ENCODE data around the gene SPTA1.

Gene SPTA1

DNA sequence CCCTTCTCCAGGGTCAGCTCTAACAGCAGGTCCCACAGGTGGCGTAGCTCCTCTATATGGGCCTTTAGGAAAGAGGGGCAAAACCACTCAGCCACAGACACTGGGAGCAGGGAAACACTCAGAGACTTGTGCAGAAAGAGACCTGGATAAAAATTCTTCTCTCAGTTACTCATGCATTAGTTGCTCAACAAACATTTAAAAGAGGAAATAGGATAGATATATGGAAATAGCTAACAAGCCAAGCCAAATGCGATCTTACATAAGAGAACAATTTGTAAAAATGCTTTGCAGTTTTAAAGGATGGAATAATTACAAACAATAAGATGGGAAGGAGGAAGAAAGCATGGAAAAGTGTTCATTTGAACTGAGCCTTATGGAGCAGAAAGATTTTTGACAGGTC lies 4.9 kb downstream of the SPTA1 start:
- no peak for DNase-seq

DNA sequence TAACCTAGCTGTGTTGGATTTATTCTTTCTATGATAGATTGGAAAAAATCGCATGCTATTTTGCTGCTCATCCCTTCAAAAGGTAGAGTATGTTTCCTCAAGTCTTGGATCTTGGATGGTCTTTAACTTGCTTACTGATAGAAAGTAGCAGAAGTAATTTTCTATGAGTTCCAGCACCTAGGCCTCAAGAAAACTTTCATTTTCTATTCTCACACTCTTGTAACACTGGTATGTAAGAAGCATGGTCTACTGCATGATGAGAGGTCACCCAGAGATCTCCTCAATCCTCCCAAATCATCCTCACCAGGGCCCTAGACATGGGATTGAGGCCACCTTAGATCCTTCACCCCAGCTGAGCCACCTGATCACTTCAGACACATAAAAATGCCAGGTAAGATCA lies 7.2 kb downstream of the SPTA1 start:
- DNase-seq = no peak

DNA sequence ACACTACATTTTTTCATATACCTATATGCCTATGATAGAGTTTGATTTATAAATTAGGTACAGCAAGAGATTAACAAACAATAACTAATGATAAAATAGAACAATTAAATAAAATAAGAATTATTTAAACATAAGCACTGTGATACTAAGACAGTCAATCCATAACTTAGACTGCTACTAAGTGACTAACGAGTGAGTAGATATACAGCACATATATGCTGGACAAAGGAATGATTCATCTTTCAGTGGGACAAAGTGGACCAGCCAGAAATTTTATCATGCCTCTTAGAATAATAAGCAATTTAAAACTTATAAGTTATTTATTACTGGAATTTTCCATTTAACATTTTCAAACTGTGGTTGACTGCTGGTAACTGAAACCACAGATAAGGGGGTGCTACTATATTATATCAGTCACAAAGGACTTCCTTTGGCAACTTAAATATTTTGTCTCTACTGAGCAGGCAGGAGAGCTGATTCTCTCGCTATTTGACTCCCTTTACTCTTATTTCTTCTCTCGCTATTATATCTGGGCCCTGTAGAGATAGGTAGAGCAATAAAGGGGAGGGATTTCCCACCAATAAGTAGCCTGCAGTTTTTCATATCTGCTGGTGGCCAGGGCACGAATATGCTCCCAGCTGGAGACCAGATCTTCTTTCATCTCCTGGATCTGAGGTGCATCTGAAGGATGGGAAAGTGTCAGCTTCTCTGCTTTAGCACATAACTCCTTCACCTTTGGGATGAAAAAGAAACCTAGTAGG lies 10.8 kb downstream of the SPTA1 start:
- no peak for DNase-seq

DNA sequence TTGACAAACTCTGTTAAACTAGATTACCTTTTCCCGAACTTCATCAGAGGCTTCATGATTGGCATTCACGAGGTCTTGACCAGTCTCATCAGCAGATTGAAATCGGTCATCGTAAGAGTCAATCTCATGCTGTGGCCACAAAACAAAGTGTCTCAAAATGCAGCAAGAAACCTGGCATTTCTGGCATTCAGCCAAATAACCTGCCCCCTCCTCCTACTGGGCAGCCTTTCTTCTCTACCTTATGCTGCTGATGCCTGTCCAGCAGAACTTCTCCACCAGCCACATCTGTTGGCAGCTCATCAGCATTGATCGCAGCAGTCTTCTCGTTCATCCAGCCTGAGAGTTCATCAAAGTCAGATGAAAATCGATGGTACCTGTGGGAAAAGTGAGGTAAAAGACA lies 12.2 kb downstream of the SPTA1 start:
- DNase-seq = no peak

DNA sequence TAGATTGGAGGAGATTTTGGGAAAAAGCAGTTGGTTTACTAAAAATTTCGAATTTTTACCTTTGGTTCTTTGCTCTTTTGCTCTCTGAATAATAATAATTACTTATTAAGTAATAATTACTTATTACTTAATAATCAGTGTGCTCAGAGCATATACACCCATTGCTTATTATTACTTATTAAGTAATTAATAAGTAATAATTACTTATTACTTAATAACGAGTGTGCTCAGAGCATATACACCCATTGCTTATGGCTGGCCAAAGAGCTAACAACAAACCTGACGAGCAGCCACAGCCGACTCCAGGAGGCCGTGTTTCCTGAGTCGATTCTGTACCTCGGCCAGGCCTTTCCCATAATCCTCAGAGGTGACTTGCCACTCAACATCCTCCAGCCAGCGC lies 20.5 kb downstream of the SPTA1 start:
- no peak for DNase-seq

GRCh38 chr1:158654571-158654970 lies 31.9 kb downstream of the SPTA1 start:
- no peak for DNase-seq

DNA sequence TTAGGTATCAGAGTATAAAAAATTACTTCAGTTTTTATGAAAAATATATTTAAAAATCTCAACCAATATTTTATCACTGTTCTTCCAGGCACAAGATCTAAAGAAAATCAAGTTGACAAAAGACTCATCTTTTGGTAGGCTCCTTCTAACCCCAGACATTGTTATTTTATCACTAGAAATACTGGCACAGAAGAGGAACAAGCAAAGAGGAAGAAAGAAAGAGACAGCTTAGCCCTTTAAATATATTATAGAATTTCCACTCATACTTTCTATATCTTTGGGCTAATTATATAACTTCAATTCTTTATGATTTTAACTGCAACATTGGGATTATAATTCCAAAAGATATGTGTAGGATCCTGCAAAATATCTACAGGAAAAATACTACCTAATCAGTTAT lies 32.4 kb downstream of the SPTA1 start:
- no peak for DNase-seq

DNA sequence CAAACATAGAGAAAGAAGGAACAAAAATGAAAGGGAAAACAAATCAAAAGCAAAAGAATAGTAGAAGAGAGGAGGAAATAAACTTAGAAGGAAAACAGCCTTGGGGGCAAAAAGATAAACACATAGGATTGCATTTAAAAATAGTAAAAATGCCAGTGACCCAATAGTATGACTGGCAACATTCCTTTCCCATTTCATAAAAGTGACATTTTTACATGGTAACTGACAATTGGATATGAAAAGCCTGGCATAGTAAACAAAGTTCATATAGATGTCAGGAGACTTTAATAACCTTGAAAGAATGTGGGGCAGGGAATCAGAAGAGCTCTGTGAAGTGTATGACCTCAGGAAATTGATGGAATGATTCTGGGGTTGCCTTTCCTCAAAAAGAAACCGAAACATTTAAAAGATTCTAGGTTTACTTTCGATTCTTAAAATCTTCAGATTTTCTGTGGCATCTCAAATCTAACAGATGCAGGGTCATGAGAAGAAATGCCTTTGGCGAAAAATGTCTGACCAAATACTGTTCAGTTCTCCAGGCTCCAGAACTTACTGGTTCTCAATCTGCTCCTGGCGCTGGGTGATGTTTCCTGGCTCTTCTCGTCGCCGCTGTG lies 33.7 kb downstream of the SPTA1 start:
- DNase-seq = no peak

DNA sequence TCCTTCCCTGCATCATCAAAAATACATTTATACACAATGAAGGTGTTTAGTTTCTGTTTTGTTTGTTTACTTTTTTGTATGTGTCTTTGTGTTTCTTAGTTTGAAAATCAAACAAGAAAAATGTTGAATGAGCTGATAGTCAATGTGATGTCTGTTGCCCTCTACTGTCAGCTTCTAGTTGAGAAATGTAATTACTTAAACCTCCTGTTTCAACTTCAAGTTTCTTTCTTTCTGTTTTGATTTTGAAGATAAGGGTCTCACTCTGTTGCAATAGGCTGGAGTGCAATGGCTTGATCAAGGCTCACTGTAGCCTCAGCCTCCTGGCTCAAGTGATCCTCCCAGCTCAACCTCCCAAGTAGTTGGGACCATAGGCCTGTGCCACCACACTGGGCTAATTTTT lies 37.5 kb downstream of the SPTA1 start:
- no peak for DNase-seq

DNA sequence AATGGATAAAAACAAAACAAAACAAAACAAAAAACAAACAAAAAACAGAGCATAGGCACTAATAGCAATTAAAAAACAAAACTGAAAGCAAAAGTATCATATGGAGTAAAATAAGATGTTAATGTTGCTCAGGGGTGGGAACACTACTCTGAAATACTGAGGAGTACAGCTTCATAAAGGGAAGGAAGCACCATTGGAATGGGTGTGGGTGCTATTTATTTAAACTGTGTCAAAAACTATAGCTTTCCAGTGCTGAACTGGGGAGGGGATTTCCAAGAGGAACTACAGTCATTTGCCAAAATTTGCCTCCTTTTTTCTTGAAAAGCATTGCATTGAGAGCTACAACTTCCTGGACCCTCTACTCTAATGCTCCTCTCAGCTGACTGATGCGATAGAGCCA lies 40.0 kb downstream of the SPTA1 start:
- no peak for DNase-seq

GRCh38 chr1:158644449-158644848 lies 42.1 kb downstream of the SPTA1 start:
- DNase-seq = no peak

- no peak for DNase-seq
Measured at GRCh38 chr1:158638904-158639303, 47.6 kb downstream of the SPTA1 start.

- no peak for DNase-seq
Measured at GRCh38 chr1:158638146-158638545, 48.4 kb downstream of the SPTA1 start.

DNA sequence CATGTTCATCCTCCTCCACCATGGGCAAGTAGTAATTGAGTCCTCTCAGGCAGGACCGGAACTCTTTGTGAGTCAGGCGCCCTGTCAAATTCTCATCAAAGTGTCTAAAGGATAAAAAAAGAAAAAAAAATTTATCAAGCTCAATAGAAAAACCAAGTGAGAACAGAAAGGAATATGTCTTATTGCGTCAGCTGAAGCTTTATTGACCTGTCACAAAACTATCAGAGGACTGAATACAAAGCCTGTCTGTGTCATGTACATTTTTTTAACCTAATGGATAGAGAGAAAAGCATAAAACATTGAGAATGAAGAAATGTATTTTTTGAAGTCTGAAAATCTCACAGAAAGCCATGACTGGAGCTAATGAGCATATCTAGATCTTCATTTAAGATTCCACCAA lies 72.8 kb downstream of the SPTA1 start:
- no peak for DNase-seq

GRCh38 chr1:158611916-158612315 lies 74.6 kb downstream of the SPTA1 start:
- DNase-seq = no peak

DNA sequence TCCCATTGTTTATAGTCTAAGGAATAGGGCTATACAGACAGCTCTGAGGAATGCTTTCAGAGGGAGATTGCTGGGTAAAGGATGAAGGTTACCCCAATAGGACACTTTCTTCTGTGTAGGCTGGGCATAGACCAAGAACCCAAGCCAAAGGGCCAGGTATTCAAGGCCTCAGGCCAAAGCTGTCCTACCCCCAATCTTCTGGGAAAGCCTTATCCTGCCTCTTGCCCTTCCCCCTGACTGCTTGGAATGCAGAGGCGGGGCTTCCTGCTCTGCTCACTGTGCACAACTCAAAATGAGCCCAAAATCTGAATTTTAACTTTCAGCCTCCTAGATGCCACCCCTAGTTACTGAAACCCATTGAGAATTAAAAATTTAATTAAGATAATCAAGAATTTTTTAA lies 79.2 kb downstream of the SPTA1 start:
- DNase-seq = no peak

DNA sequence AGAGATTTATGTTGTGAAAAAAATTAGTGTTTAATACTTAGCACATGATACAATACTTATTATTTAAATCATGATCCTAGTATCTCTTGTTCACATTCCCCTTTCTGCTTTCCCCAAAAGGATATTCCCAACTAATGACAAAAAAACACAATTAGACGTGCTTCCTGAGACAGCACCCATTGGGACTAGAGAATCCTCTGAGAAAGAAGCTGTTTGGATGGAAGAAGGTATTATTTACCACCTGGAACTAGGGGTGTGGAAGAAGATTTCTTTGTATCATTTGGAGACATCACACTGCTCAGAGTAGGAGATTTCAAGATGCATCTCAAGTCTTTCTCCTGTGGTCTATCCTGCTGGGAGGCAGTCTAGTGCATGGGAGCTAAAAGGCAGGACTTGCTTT lies 81.5 kb downstream of the SPTA1 start, which contains the start of gene OR10Z1:
Gene OR10Z1 (plus strand): TSS at position 301 of the 400 bp plus-strand sequence. CDS start 1,171 bp downstream, outside the sequence.
- DNase-seq = no peak

DNA sequence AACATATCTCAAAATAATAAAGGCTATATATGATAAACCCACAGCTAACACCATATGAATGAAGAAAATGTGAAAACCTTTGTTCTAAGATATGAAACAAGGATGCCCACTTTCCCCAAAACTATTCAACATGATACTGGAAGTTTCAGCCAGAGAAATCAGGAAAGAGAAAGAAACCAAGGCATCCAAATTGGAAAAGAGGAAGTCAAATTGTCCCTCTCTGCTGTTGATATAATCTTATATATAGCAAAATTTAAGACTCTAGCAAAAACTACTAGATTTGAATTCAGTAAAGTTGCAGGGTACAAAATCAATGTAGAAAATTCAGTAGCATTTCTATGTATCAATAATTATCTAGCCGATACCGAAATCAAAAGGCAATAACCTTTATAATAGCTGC lies 85.8 kb downstream of the SPTA1 start:
- no peak for DNase-seq

DNA sequence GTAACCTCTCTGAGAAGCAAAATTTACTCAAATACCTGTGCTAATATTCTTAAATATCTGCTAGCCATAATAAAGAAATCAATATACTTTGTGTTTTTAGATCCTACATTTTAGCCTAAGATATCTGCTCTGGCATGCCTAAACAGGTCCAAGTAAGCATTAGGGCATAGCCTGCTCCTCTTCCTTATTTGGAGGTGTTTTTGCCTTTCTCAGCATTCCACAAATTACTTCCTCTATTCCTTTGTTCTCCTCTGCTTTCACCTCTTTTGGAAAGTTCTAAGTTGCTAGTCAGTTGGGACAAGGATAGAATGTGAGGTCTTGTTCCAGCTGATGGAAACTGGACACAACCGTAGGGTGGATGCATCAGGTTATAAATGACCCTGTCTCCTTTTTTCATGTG lies 99.6 kb downstream of the SPTA1 start:
- DNase-seq = no peak

DNA sequence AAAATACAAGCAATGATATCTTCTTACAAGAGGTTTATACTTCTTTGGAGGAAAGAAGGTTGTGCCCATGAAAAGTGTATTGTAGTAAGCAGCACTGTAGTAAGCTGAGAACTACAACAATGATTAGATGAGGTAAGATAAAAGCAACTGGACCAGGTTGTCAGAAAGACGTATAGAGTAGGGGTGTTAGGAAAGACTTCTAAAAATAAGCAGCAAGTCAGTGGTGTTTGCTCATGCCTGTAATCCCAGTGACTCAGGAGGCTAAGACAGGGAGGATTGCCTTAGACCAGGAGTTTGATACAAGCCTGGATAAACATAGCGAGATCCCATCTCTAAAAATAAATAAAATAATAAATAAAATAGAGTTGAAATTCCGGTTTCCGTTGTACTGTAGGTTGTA lies 102.6 kb downstream of the SPTA1 start:
- no peak for DNase-seq

DNA sequence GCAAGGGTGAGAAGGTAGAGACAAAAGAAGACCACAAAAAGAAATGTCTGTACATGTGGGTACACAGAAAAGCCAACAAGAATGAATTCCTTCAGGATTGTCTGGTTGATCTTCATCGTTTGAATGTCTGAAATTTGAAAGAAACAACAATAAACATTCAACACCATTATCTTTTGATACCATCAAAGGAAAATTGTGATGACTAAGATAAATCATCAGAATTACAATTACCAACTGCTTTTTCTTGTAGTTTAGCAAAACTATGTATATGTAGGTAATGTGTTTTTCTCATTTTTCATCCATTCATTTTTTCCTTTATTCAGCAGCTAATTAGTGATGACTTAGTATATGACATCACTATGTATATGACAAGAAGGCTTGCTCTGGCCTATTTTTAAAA lies 106.8 kb downstream of the SPTA1 start, which contains the start of gene OR10X1:
Gene OR10X1 (minus strand): TSS at position 167 of the 400 bp plus-strand sequence. CDS start 0 bp downstream, at position 167.
- no peak for DNase-seq

DNA sequence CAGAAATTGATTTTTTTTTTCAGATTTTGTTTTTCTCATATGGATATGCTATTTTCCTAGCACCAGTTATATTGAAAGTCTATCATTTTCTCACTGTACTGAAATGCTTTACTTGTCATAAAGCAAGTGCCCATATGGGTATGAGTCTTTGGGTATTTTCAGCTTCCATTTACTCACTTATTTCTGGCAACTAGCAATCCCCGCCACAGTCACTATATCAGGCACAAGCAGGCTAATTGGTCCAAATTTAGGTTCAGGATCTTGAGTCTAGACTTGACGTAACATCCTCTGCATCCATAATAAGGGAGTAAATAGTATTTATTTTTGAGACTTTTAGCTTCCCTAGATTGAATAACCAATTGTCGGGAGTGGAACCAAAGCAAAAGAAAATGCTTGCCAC lies 109.0 kb downstream of the SPTA1 start:
- DNase-seq = no peak

DNA sequence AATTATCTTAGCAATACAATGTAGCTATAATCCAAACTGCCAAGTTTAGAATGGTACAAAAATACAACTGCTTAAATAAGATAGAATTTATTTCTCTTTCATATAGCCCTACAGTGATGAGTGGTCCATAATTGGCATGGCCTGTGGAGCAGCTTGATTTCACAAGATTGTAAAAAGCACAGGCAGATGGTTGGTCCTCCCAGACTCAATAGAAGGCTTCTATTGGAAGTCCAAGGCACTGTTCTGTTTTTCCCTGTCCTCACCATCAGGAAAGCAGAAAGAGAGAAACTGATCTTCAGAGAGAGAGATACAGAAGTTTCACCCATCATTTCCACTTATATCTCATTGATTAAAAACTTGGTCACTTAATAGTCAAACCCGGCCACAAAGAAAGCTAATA lies 114.3 kb downstream of the SPTA1 start:
- DNase-seq = no peak

DNA sequence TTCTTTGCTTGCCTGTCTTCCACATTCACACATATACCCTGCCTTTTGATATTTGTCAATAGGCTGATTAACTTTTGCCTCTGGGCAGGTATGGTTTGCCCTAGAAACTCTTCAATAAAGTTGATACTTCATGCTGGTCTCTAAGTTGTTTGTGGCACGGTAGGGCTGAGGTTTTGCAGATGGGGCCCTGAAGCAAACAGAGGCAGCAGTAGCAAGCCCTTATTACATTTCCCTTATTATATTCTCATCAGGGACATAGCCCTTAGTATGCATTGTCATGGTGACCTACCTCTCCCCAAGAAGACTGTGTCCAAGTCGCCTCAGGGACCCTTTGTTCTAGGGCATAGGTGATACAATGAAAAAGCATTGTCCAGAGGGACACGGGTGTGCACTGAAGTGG lies 116.0 kb downstream of the SPTA1 start, which contains the start of gene OR6P1:
Gene OR6P1 (minus strand): TSS at position 101 of the 400 bp plus-strand sequence. CDS start 6,976 bp downstream, outside the sequence.
- DNase-seq = no peak

GRCh38 chr1:158564608-158565007 lies 121.9 kb downstream of the SPTA1 start:
- DNase-seq = no peak

All from activated CD4-positive, alpha-beta T cell treated with anti-CD3 and anti-CD28 coated beads, Interleukin-2, amount 50 U/mL, for 48 hours (primary cell).